Measurements from ENCODE around the gene ZNF496.

The ZNF496 gene

DNA sequence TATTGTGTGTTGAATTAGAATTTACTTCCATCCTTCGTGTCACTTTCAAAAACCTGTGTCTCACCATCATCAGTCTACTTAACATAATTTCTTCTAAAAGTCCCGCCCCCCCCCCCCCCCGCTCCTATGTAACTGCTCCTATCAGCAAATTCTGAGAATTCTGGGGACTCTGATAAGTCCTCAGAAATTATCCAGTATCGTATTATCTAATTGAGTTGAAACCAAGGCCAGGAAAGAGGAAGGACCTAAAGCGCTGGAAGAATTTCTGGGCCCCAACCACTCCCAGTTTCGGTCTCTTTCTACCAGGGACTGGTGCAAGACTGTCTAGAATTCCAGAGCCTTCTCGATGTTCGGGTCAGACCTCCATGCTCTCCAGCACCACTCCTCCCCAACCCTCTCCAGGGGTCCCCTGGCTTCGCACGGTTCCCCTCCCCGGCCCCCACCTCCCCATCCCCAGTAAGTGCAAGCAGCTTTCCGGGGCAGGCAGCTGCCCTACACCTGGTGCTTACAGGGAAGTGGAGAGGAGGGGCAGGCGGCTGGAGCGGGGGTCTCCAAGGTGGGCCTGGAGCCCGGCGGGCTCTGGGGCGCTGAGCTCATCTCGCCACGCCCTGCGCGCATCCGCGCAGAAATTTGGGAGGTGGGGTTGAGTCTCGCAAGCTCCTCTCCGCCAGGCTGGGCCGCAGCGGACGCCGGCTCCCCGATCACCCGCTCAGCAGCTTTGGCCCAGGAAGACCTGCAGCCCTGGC is 16.0 kb upstream of the ZNF496 start:
- TF ChIP-seq EP300 (IDR thresholded peaks at IDR 0.05; ENCODE audit: borderline replicate concordance) = no peak
- no peak for TF ChIP-seq NFIC (IDR thresholded peaks at IDR 0.05)
- no peak for TF ChIP-seq TEAD4 (IDR thresholded peaks at IDR 0.05)

DNA sequence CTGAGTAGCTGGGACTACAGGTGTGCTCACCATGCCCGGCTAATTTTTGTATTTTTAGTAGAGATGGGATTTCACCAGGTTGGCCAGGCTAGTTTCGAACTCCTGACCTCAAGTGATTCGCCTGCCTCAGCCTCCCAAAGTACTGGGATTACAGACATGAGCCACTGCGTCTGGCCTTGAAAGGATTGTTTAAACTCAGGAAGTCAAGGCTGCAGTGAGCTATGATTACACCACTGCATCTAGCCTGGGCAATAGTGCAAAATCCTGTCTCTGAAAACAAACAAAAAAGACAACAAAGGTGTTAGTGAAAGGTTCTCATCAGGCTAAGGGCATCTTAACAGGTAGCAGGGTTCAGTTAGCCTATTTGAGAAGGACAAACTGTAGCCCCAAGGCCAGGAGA is 14.2 kb upstream of the ZNF496 start:
- TF ChIP-seq TCF12 (IDR thresholded peaks at IDR 0.05; ENCODE audit: low read depth) (no peak), TEAD4 (IDR thresholded peaks at IDR 0.05) (no peak), MAX (IDR thresholded peaks at IDR 0.05) (no peak), TAF1 (IDR thresholded peaks at IDR 0.05; ENCODE audit: low read depth) (no peak), EGR1 (IDR thresholded peaks at IDR 0.05) (no peak), FOXM1 (IDR thresholded peaks at IDR 0.05; ENCODE audit: borderline replicate concordance, low read depth) (no peak), EP300 (IDR thresholded peaks at IDR 0.05; ENCODE audit: borderline replicate concordance) (no peak), YY1 (IDR thresholded peaks at IDR 0.05; ENCODE audit: low read depth) (no peak), USF1 (IDR thresholded peaks at IDR 0.05) (no peak), CEBPB (IDR thresholded peaks at IDR 0.05) (no peak), ZBTB7A (IDR thresholded peaks at IDR 0.05; ENCODE audit: low read depth) (no peak), CREB1 (IDR thresholded peaks at IDR 0.05; ENCODE audit: low read depth) (no peak), NFIC (IDR thresholded peaks at IDR 0.05) (no peak), RAD21 (IDR thresholded peaks at IDR 0.05; ENCODE audit: low read depth) (no peak)
- TF ChIP-seq, protein P1, sequence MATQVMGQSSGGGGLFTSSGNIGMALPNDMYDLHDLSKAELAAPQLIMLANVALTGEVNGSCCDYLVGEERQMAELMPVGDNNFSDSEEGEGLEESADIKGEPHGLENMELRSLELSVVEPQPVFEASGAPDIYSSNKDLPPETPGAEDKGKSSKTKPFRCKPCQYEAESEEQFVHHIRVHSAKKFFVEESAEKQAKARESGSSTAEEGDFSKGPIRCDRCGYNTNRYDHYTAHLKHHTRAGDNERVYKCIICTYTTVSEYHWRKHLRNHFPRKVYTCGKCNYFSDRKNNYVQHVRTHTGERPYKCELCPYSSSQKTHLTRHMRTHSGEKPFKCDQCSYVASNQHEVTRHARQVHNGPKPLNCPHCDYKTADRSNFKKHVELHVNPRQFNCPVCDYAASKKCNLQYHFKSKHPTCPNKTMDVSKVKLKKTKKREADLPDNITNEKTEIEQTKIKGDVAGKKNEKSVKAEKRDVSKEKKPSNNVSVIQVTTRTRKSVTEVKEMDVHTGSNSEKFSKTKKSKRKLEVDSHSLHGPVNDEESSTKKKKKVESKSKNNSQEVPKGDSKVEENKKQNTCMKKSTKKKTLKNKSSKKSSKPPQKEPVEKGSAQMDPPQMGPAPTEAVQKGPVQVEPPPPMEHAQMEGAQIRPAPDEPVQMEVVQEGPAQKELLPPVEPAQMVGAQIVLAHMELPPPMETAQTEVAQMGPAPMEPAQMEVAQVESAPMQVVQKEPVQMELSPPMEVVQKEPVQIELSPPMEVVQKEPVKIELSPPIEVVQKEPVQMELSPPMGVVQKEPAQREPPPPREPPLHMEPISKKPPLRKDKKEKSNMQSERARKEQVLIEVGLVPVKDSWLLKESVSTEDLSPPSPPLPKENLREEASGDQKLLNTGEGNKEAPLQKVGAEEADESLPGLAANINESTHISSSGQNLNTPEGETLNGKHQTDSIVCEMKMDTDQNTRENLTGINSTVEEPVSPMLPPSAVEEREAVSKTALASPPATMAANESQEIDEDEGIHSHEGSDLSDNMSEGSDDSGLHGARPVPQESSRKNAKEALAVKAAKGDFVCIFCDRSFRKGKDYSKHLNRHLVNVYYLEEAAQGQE (IDR thresholded peaks at IDR 0.05; ENCODE audit: low read depth) = no peak

DNA sequence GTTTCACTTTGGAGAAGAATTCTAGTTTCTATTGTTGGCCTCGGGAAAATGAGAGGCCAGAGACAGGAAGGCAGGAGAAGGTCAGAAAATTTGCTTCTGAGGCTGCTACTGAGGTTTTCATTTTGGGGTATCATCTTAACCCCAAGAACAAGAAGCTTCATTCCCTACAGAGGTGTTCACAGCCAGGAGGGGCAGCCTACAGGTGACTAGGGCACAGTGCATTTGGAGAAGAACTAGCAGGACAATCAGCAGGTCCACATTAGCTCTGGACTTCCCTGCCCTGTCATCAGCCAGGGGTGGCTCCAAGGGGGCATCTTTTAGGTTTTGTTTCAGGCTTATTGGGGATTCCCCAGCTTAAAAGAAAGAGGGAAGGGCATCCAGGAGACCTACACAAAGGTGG is 12.1 kb upstream of the ZNF496 start:
- no peak for TF ChIP-seq MAX (IDR thresholded peaks at IDR 0.05)
- TF ChIP-seq, protein P1 (IDR thresholded peaks at IDR 0.05; ENCODE audit: low read depth) = no peak
- no peak for TF ChIP-seq CREB1 (IDR thresholded peaks at IDR 0.05; ENCODE audit: low read depth)
- no peak for TF ChIP-seq TAF1 (IDR thresholded peaks at IDR 0.05; ENCODE audit: low read depth)
- no peak for TF ChIP-seq TCF12 (IDR thresholded peaks at IDR 0.05; ENCODE audit: low read depth)
- no peak for TF ChIP-seq RAD21 (IDR thresholded peaks at IDR 0.05; ENCODE audit: low read depth)
- no peak for TF ChIP-seq CEBPB (IDR thresholded peaks at IDR 0.05)
- TF ChIP-seq EP300 (IDR thresholded peaks at IDR 0.05; ENCODE audit: borderline replicate concordance) = no peak
- TF ChIP-seq FOXM1 (IDR thresholded peaks at IDR 0.05; ENCODE audit: borderline replicate concordance, low read depth) = no peak
- TF ChIP-seq USF1 (IDR thresholded peaks at IDR 0.05) = no peak
- TF ChIP-seq TEAD4 (IDR thresholded peaks at IDR 0.05) = no peak
- no peak for TF ChIP-seq YY1 (IDR thresholded peaks at IDR 0.05; ENCODE audit: low read depth)
- no peak for TF ChIP-seq NFIC (IDR thresholded peaks at IDR 0.05)

- TF ChIP-seq RAD21 (IDR thresholded peaks at IDR 0.05; ENCODE audit: low read depth) = no peak
- TF ChIP-seq ZBTB7A (IDR thresholded peaks at IDR 0.05; ENCODE audit: low read depth) = no peak
- TF ChIP-seq CREB1 (IDR thresholded peaks at IDR 0.05; ENCODE audit: low read depth) = no peak
- TF ChIP-seq FOXM1 (IDR thresholded peaks at IDR 0.05; ENCODE audit: borderline replicate concordance, low read depth) = no peak
- TF ChIP-seq USF1 (IDR thresholded peaks at IDR 0.05) = no peak
- no peak for TF ChIP-seq CEBPB (IDR thresholded peaks at IDR 0.05)
- TF ChIP-seq EP300 (IDR thresholded peaks at IDR 0.05; ENCODE audit: borderline replicate concordance) = no peak
- no peak for TF ChIP-seq NFIC (IDR thresholded peaks at IDR 0.05)
These were observed 7.1 kb upstream of the ZNF496 start for GRCh38 chr1:247338723-247339275.

GRCh38 chr1:247337961-247338360 is 6.3 kb upstream of the ZNF496 start:
- TF ChIP-seq USF1 (IDR thresholded peaks at IDR 0.05) = no peak
- no peak for TF ChIP-seq CREB1 (IDR thresholded peaks at IDR 0.05; ENCODE audit: low read depth)
- no peak for TF ChIP-seq FOXM1 (IDR thresholded peaks at IDR 0.05; ENCODE audit: borderline replicate concordance, low read depth)
- no peak for TF ChIP-seq MAX (IDR thresholded peaks at IDR 0.05)
- no peak for TF ChIP-seq NFIC (IDR thresholded peaks at IDR 0.05)
- no peak for TF ChIP-seq TEAD4 (IDR thresholded peaks at IDR 0.05)
- no peak for TF ChIP-seq RAD21 (IDR thresholded peaks at IDR 0.05; ENCODE audit: low read depth)
- TF ChIP-seq, protein P1 (IDR thresholded peaks at IDR 0.05; ENCODE audit: low read depth) = no peak
- no peak for TF ChIP-seq YY1 (IDR thresholded peaks at IDR 0.05; ENCODE audit: low read depth)
- TF ChIP-seq ZBTB7A (IDR thresholded peaks at IDR 0.05; ENCODE audit: low read depth) = no peak
- no peak for TF ChIP-seq CEBPB (IDR thresholded peaks at IDR 0.05)
- no peak for TF ChIP-seq TCF12 (IDR thresholded peaks at IDR 0.05; ENCODE audit: low read depth)
- TF ChIP-seq EGR1 (IDR thresholded peaks at IDR 0.05) = no peak

Measured in Ishikawa (cell line).